Adrenal gland (tissue), 12 donors: ENCODE measurements around the gene LRRC74A. TPM values are rescaled to one million over a fixed set of nuclear protein-coding genes. Genes with fewer than 3 reads are reported as not detected.
A peak's percentile ranks its signal among the peaks of the same experiment; 100 is the strongest.
"Not testable (repeated sequence)": the region's sequence is repeated elsewhere in the genome, so short reads cannot be mapped to it uniquely, and the experiment has no call there.

ENCODE experiments used
- DNase-seq, 7 donors: peaks; one replicate each; pipeline ENCODE4 v3.0.0-alpha.2; 2019 to 2020
- H3K27ac ChIP-seq, 5 donors: fragments of 200-600 bp; sonication (generic) in 4 of 5; 1 replicate in 3 of 5; 2 replicates in 2 of 5; pipeline versions ENCODE4 v1.5.1 to v1.8.0; 2016 to 2020; ENCODE audit warnings: mild to moderate bottlenecking in 1 of 5
- H3K27me3 ChIP-seq: fragments of 200-600 bp; 2 replicates; pipeline ENCODE4 v1.8.0; 2021
- H3K36me3 ChIP-seq, 2 donors: fragments of 200-600 bp; replicated peaks in 1 of 2; 1 replicate in 1 of 2; 2 replicates in 1 of 2; pipeline versions ENCODE4 v1.5.1 to v1.8.0; 2018 to 2022
- H3K4me1 ChIP-seq, 2 donors: fragments of 200-600 bp; replicated peaks in 1 of 2; 1 replicate in 1 of 2; 2 replicates in 1 of 2; pipeline versions ENCODE4 v1.5.1 to v1.8.0; 2018 to 2021
- H3K4me3 ChIP-seq, 4 donors: fragments of 200-600 bp; sonication (generic) in 3 of 4; one replicate each; pipeline ENCODE4 v1.5.1; 2016 to 2018
- H3K9me3 ChIP-seq, 3 donors: fragments of 200-600 bp; sonication (generic) in 1 of 3; replicated peaks in 1 of 3; 1 replicate in 2 of 3; 2 replicates in 1 of 3; pipeline versions ENCODE4 v1.5.1 to v1.8.0; 2016 to 2021
- CTCF ChIP-seq, 6 experiments: fragments of 450-650 bp in 4 of 6; fragments of 200-600 bp in 2 of 6; sonication (generic) in 1 of 6; IDR thresholded peaks; 1 replicate in 5 of 6; 2 replicates in 1 of 6; pipeline versions ENCODE4 v1.5.1 to v1.8.0; 2016 to 2021; ENCODE audit warnings: antibody characterized with exemption in 6 of 6, mild to moderate bottlenecking in 2 of 6, moderate library complexity in 1 of 6
- POLR2A ChIP-seq, 2 donors: fragments of 450-650 bp; IDR thresholded peaks; one replicate each; pipeline ENCODE4 v1.6.1; 2017; ENCODE audit warnings: antibody characterized with exemption in 2 of 2, mild to moderate bottlenecking in 2 of 2, moderate library complexity in 1 of 2
- WGBS, 4 donors: extraction: QIAGEN DNeasy Blood & Tissue Kit in 2 of 4; methylation state at CpG; one replicate each; pipeline versions ENCODE4 v1.1.5 to v1.1.7; 2013 to 2017; 5-methylcytosine and 5-hydroxymethylcytosine counted together
- intact Hi-C, 2 donors: fragments of 100-400 bp; cut with DNase I; formaldehyde crosslinking; loops; one replicate each; pipeline versions ENCODE4 v1.14.1 to v1.15.0; 2022 to 2023
- polyA plus RNA-seq, 3 donors: library from polyadenylated mRNA; stranded (reverse); fragments of 200-250 nt in 2 of 3; fragments of 350-450 nt in 1 of 3; fragmentation: Illumina TruSeq in 1 of 3; extraction: RNeasy Lipid Tissue Mini Kit (QIAGEN cat#74804) in 1 of 3; gene quantifications; one replicate each; pipeline ENCODE4 v1.2.3, GENCODE V29; 2013 to 2014
- total RNA-seq, 9 donors: library from RNA; depleted of rRNA in 4 of 9; stranded (reverse); fragments of >200 nt in 4 of 9; fragments of 120-200 nt in 1 of 9; fragmentation: NEBNext Ultra II Directional in 1 of 9; extraction: Animal tissue kit (Norgen Biotek cat#: 25700) in 1 of 9; gene quantifications; one replicate each; pipeline versions ENCODE4 v1.1.0 to v1.2.4, GENCODE V29; 2013 to 2023
- donor health status: healthy with polysubstance abuse.
- donor health status: Bipolar disorder and iron deficiency.
- donor health status: DM: yes; HTN: yes; CAD: no.
- donor health status: DM: no; HTN: no; CAD: no.
- donor health status: DM: no; HTN: no; CAD: no.
- donor health status: DM: yes; HTN: yes; CAD: no.

LRRC74A gene
- total and polyA plus RNA-seq, 12 donors: not detected

DNA sequence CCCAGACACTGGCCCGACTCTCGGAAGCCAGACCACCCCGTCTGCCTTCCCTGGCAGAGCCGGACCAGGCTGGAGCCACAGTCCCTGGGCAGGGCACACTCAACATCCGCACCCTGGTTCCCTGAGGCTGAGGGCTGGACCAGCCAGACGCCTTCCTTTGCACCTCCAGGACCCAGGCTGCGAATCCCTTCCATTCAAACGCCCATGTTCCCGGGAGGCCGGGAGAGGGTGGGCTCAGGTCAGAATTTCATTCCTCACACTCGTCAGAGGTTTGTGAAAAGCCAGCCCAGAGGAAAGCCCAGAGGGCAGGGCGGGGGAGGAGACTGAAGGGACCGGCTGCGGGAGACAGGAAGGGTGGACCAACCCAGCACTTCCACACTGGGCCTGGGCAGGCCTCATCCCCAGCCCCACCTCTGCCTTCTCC lies 58.7 kb downstream of the LRRC74A start:
- Histone ChIP-seq H3K4me1 (no peaks in the 10 kb centered on the region), H3K9me3 (no peaks in the 10 kb centered on the region), H3K36me3 (no peaks in the 10 kb centered on the region), H3K27ac (peak overlapping the region in 1 of 5 donors; percentile 68), H3K27me3 (no peaks in the 10 kb centered on the region), H3K4me3 (no peak overlapping the region)
- WGBS, 4 donors: 63 to 80% (median 70%) methylated on average over 9 to 14 of the region's 14 CpGs
- peak in 3 of 7 donors; percentile 30 to 61 (median 59) for DNase-seq
- intact Hi-C loops: no loop called here
- TF ChIP-seq POLR2A (IDR thresholded peaks at IDR 0.05): no peak
- no peak for TF ChIP-seq CTCF (IDR thresholded peaks at IDR 0.05)

GRCh38 chr14:76887191-76887590 lies 61.0 kb downstream of the LRRC74A start:
- TF ChIP-seq CTCF (IDR thresholded peaks at IDR 0.05) (no peak), POLR2A (IDR thresholded peaks at IDR 0.05) (no peak)
- no peak overlapping the region for H3K27ac ChIP-seq
- intact Hi-C loops: no loop called here
- DNase-seq: peak in 1 of 7 donors; percentile 34
- no peaks in the 10 kb centered on the region for H3K9me3 ChIP-seq
- H3K4me3 ChIP-seq: no peak overlapping the region
- WGBS, 4 donors: 40 to 70% (median 60%) methylated on average over 6 of the region's 6 CpGs
- no peaks in the 10 kb centered on the region for H3K27me3 ChIP-seq
- no peaks in the 10 kb centered on the region for H3K4me1 ChIP-seq
- H3K36me3 ChIP-seq: no peaks in the 10 kb centered on the region

DNA sequence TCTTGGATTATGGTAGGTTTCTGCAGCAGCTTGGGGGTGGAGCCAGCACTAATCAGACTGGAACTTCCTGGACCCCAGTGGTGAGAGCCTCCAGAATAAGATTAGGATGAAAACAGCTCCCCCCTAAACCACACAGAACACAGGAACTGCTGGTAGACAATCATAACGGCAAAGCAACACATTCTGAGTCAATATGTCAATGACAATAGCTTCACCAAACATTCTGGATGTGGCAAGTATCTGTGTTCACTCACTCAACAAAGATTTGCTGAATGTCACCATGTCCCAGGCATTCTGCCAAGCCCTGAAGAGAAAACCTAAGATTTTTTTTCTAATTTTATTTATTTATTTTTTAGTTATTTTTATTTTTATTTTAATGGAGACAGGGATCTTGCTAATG lies 65.2 kb downstream of the LRRC74A start:
- H3K9me3 ChIP-seq: no peaks in the 10 kb centered on the region
- no peaks in the 10 kb centered on the region for H3K4me1 ChIP-seq
- no peaks in the 10 kb centered on the region for H3K27me3 ChIP-seq
- no peaks in the 10 kb centered on the region for H3K36me3 ChIP-seq
- intact Hi-C loops: no loop called here
- no peak for DNase-seq
- WGBS, 4 donors: 12 to 41% (median 25%) methylated on average over 1 of the region's 1 CpG
- TF ChIP-seq POLR2A (IDR thresholded peaks at IDR 0.05) (no peak), CTCF (IDR thresholded peaks at IDR 0.05) (no peak)
- no peak overlapping the region for H3K4me3 ChIP-seq
- H3K27ac ChIP-seq: no peak overlapping the region

DNA sequence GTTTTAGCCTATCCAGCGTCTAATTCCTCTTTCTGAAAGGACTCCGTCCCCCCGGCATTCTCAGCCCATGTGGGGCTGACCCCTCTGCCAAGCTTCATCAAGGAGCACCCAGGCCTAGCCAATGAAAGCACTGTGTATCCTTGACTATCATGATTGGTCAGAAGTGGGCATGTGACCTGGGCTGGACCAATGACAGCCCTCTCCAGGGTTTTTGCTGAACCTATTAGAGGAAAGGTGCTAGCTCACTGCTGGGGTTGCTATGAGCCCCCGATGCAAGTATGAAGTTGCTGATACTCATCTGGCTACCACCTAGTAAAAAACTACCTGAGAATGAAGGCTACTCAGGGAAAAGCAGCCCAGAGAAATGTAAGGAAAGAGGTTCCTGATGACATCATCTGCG lies 68.1 kb downstream of the LRRC74A start:
- Histone ChIP-seq H3K4me1 (no peaks in the 10 kb centered on the region), H3K27ac (no peak overlapping the region), H3K27me3 (no peaks in the 10 kb centered on the region), H3K36me3 (no peaks in the 10 kb centered on the region), H3K9me3 (no peaks in the 10 kb centered on the region), H3K4me3 (no peak overlapping the region)
- 89 to 95% (median 92%) methylated on average over 5 of the region's 5 CpGs for WGBS, 4 donors
- intact Hi-C loops: no loop called here
- TF ChIP-seq CTCF (IDR thresholded peaks at IDR 0.05) (no peak), POLR2A (IDR thresholded peaks at IDR 0.05) (no peak)
- no peak for DNase-seq

- DNase-seq, H3K27ac ChIP-seq, H3K27me3 ChIP-seq, H3K4me1 ChIP-seq, H3K4me3 ChIP-seq, H3K9me3 ChIP-seq, H3K36me3 ChIP-seq, intact Hi-C loops: not testable (repeated sequence)
- 94 to 97% (median 95%) methylated on average over 14 to 37 of the region's 37 CpGs; no CpG with 5 or more reads in 1 of the 4 donors for WGBS, 4 donors
Measured at GRCh38 chr14:76898006-76898405, 71.8 kb downstream of the LRRC74A start.
